Prostate gland (tissue), 2 donors: ENCODE measurements around the gene ROBO2.

Source experiments
- POLR2AphosphoS5 ChIP-seq: sonication (generic); formaldehyde crosslinking; IDR thresholded peaks from one replicate; pipeline ENCODE4 v1.6.1; 2017; ENCODE audit warnings: antibody characterized with exemption
- TF ChIP-seq, protein P1 (sequence below), 4 experiments: fragments of 200-600 bp in 2 of 4; fragments of 450-650 bp in 2 of 4; sonication (generic) in 2 of 4; IDR thresholded peaks; 1 replicate in 3 of 4; 2 replicates in 1 of 4; pipeline ENCODE4 v1.5.1; 2016 to 2019; ENCODE audit warnings: antibody characterized with exemption in 4 of 4, mild to moderate bottlenecking in 2 of 4, moderate library complexity in 2 of 4

DNA sequence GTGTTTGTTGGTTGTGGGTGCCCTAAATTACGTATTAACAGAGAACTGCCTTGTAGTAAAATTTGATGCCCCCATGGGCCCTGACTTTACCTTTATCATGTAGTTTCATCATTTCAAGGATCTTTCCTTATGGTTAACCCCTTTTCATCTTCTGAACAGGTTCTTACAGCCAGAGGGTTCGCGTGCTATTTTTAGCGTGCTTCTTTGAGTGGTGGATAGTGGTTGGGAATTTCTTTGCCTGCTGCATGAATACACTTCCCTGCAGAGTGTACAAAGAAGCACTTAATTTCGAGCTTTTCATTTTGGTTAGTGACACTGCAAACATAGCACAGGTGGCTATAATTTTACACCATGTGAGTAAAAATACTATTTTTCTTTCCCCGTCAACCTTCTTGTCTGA lies 231.8 kb downstream of the ROBO2 start:
- TF ChIP-seq, protein P1, sequence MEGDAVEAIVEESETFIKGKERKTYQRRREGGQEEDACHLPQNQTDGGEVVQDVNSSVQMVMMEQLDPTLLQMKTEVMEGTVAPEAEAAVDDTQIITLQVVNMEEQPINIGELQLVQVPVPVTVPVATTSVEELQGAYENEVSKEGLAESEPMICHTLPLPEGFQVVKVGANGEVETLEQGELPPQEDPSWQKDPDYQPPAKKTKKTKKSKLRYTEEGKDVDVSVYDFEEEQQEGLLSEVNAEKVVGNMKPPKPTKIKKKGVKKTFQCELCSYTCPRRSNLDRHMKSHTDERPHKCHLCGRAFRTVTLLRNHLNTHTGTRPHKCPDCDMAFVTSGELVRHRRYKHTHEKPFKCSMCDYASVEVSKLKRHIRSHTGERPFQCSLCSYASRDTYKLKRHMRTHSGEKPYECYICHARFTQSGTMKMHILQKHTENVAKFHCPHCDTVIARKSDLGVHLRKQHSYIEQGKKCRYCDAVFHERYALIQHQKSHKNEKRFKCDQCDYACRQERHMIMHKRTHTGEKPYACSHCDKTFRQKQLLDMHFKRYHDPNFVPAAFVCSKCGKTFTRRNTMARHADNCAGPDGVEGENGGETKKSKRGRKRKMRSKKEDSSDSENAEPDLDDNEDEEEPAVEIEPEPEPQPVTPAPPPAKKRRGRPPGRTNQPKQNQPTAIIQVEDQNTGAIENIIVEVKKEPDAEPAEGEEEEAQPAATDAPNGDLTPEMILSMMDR (IDR thresholded peaks at IDR 0.05) = no peak
- no peak for TF ChIP-seq POLR2AphosphoS5
